Astrocyte of the hippocampus (primary cell): ENCODE data around the gene ITPR1.

ENCODE experiments used
- DNase-seq: peaks from one replicate; pipeline ENCODE4 v3.0.0; 2011; ENCODE audit warnings: low read depth, low spot score

The ITPR1 gene

GRCh38 chr3:4509043-4509442 lies 15.9 kb downstream of the ITPR1 start:
- DNase-seq: no peak

GRCh38 chr3:4509983-4510755 lies 17.0 kb downstream of the ITPR1 start:
- DNase-seq: no peak

GRCh38 chr3:4511491-4512262 lies 18.5 kb downstream of the ITPR1 start:
- DNase-seq: no peak

DNA sequence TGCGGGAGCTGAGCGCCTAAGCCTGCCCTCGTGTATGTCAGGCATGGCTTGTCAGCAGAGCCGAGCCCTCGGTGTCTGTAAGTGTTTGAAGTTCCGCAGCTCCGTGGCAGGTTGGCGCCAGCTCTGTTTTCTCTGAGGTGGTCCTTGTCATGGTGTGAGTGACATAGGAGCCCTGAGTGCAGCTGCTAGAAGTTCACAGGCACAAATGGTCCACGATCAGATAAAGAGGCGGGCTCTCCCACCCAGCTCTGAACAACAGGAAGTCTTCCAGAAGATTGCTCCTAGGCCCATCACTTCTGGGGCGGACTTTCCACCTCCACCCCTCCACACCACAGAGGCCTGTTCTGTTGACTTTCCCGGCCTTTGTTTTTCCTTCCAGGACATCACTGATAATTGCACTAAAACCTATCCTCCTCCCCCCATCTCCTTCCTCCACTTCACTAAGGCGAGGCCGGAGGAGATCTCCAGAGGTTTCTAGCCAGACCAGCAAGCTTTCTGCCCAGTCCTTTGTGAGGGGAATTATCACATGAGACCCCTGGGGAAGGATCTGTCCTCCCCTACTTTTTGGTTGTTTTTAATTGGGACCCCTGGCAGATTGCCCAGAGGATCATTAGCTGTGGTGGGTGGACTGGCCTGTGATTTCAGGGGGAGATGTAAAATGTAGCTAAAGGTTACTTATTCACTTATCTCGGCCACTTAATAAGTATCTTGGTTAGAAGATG lies 19.9 kb downstream of the ITPR1 start:
- no peak for DNase-seq

DNA sequence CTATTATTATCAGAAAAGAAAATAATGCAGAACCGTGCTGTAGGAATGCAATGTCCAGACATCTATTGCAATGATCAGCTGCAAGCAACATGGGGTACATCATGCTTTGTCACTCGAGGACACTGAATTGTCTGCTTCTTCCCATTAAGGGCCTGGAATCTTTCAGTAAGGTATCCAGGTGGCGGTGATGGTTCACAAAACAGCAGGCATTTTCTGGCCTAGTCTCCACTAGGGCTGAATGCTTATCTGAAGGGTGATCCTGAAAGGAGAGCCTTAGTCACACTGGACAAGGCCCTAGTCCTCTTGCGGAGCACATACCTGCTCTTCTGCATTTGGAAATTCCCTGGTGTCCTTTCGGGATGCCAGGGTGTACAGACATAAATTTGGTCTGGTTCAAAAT lies 21.2 kb downstream of the ITPR1 start:
- DNase-seq: no peak

DNA sequence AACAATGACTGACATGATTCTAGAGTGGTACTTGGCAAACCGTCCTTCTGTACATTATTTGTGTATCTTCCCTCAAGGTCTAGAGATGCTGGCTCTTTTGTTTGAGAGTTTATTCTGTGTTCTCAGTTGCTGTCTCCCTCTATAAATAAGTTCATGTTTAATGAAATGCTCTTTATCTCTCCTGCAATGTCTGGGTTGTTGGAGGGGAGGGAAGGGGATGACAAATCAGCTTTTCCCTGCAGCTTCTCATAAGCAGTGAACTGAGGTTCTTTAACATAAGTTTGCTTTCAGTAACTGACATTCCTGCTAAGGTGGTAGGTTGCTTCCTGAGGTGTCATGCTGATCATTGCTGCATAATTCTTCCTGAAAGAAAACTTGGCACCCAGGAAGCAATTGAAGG lies 21.8 kb downstream of the ITPR1 start:
- no peak for DNase-seq

DNA sequence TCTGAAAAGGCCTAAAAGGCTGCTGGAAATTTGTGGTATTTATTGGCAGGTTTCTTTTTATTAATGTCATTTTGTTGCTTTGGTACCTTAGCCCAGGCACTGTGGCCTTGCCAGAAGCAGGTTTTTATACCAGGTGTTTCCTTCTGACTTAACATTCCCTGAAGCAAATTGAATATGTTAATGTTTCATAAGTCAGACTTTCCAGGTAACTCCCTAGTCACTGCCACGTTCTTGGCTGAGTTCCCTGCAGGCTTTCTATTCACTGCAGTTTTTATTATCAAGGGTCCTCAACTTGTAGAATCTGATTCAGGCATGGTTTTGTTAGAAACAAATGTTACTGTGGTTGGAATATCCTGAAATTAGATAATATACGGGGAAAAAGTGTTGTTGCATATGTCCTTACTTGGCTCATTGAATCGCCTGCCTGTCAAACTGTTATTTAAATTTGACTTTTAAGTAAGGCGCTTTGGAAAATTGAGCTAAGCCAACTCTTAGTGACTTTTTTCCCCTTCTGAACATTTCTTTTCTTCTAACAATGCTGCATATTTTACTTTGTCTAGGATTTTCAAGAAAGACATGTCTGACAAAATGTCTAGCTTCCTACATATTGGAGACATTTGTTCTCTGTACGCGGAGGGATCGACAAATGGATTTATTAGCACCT lies 22.9 kb downstream of the ITPR1 start:
- no peak for DNase-seq

DNA sequence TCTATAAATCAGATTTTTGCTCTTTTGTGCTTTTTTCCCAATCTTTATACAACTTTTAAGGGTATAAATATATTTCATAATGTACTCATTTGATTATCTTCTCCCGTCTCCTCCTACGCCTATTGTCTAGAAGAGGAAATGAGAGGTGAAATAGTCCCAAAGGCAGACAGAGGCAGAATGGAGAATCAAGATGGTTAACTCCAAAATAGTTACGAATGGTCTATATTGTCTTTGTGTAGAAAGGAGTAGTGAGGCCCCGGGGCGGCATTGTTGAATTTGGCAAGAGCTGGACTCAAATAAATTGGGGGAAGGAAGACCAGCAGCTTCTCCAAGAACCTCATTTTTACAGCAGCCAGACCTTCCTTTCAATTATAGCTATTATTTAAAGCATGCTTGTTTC lies 23.9 kb downstream of the ITPR1 start:
- DNase-seq: no peak

DNA sequence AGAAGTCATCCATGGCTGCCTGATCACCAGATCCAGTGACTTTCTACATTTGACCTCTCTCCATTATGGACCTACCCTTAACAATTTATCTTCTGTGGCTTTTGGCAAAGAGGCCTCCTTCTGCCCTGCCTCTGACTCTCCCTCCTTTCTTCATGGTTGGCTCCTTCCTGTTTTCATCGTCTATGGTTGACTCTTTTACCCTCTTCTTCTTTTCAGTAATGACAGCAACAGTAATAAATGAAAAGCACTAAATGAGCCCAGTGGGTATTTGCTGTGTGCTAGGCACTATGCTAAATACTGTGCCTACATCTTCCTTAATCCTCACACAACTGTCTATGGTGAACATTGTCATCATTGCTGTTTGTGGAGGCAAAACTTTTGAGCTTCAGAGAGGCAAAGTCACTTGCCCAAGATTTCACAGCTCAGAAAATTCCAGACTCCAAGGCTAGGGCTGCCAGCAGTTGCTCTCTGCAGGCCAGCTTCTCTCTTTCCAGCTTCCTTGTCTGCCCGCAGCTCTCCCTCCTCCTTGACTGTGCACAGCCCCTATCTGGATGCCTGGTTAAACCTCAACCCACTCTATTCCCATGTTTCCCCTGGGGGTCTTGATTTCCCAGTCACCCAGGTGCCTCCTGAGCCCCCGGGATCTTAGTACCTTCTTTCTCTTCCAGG lies 24.6 kb downstream of the ITPR1 start:
- DNase-seq: no peak

DNA sequence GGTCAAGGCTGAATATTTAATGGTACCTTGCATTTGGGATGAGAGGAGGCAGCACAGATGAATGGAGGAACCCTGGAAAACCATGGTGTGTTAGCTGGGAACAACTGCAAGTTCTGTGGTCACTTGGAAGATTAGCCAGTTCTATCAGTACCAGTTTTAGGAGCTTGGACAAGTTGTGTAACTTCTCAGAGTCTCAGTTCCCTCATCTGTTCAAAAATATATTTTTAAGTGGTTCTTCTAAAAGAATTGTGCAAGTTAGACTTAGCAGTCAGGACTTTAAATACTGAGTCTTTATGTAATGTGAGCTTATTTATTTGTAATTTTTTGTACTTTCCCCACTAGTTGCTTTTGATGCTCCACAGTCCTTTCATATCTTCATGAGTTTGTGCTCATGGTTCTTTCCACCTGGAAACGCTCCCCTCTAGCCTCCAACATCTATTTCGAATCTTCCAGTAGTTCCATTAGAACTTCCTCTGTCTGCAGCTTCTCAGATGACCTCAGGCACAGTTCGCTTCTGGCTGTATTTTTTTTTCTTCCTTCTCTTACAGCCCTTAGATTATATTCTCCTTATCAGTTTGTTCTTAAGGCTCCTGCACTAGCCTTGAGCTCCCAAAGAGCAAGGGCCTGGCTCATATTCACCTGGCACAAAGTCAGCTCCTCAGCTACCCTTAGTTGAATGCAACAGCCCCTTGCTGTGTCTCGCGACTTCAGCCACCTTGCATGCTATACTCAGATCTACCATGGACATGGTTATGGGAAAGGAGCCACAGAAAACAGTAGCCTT lies 27.1 kb downstream of the ITPR1 start:
- DNase-seq: no peak

- no peak for DNase-seq
Observed at GRCh38 chr3:4522947-4523346, 29.8 kb downstream of the ITPR1 start.

- no peak for DNase-seq
Observed at GRCh38 chr3:4523710-4524698, 30.9 kb downstream of the ITPR1 start.

GRCh38 chr3:4525560-4526223 lies 32.5 kb downstream of the ITPR1 start:
- DNase-seq: no peak

GRCh38 chr3:4528320-4528719 lies 35.2 kb downstream of the ITPR1 start:
- DNase-seq: no peak

- DNase-seq: no peak
Observed at GRCh38 chr3:4528819-4529600, 35.9 kb downstream of the ITPR1 start.

DNA sequence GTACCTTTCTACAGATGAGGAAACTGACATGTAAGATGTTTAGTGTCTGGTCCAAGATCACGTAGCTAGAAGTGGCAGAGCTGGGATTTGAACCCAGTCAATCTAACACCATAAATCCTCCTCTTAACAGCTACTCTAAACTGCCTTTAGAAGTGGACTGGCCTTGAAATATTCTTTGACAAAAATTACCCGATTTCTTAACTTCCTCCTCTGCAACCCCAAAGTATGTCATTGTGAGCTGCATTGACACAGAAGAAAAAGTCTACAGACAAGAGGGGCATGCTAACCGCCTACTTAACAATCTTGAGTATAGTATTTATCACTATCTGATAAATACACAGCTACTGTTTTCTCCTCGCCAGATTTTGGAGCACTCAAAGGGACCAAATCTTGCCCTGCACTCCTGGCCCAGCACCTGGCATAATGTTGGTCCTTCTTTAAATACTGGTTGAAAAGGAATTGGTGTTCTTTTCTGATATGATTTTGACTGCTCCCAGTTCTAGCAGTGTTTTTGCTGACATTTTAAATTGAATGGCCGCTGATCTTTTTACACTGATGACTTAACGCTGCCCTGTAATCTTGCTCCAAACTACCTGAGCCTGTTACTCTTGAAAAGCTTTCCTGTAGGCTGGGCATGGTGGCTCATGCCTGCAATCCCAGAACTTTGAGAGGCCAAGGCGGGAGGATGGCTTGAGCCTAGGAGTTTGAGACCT lies 36.9 kb downstream of the ITPR1 start:
- no peak for DNase-seq

- DNase-seq: peak; percentile 34
Observed at GRCh38 chr3:4531478-4532025, 38.4 kb downstream of the ITPR1 start.
